HepG2 (cell line): ENCODE data around the gene NLRC3. TPM values are rescaled to one million over a fixed set of nuclear protein-coding genes. Genes with fewer than 3 reads are reported as not detected.

Experiments
- ATAC-seq: fragments of 200-7000 bp; cut with Tn5 transposase; 3 replicates; pipeline ENCODE4 v1.9.1; 2020; ENCODE audit warnings: mild to moderate bottlenecking, moderate library complexity
- BruUV-seq: library from RNA; stranded (reverse); fragments of 400-500 nt; replicated peaks from 2 replicates; lab custom pipeline; 2021; lab: Mats Ljungman, UMichigan
- CTCF ChIA-PET: fragments of 300-600 bp; formaldehyde crosslinking; extraction: SDS; loops from one replicate; lab custom pipeline; 2021; ENCODE audit warnings: low total read pairs, inconsistent platforms, low intra/inter-chr PET ratio; lab: Yijun Ruan, JAX
- POLR2A ChIA-PET: fragments of 350-600 bp; sonication (Branson Sonifier 250); formaldehyde crosslinking; loops from one replicate; lab custom pipeline; 2020; ENCODE audit warnings: antibody characterized with exemption, inconsistent platforms; lab: Yijun Ruan, JAX
- DNase-seq: peaks from one replicate; pipeline ENCODE4 v3.0.0-alpha.2; 2015; ENCODE audit warnings: low spot score
- FAIRE-seq: peaks from 3 replicates; lab custom pipeline; 2011; peaks lifted over from hg19 to GRCh38; lab: Jason Lieb, UNC
- H2AFZ ChIP-seq: one replicate; pipeline ENCODE4 v1.6.1; 2011; ENCODE audit warnings: low read length, inconsistent platforms
- H3K27ac ChIP-seq: fragments of 300-600 bp; 3 replicates; pipeline ENCODE4 v1.8.0; 2011; ENCODE audit warnings: mixed run types, mild to moderate bottlenecking, mixed read lengths, low read length, inconsistent platforms; ENCODE audit not compliant: insufficient read depth; ENCODE audit errors: extremely low read length
- H3K27me3 ChIP-seq, 2 experiments: fragments of 200-600 bp in 1 of 2; 2 replicates in 1 of 2; 3 replicates in 1 of 2; pipeline versions ENCODE4 v1.6.0 to v1.8.0; 2011; ENCODE audit warnings: low read length in 2 of 2, mild to moderate bottlenecking in 2 of 2, moderate library complexity in 2 of 2, inconsistent platforms in 1 of 2; ENCODE audit not compliant: insufficient read depth in 2 of 2, control insufficient read depth in 1 of 2
- H3K36me3 ChIP-seq, 2 experiments: fragments of 200-600 bp in 1 of 2; replicated peaks in 1 of 2; 2 replicates in 1 of 2; 3 replicates in 1 of 2; pipeline versions ENCODE4 v1.5.1 to v1.8.0; 2011; ENCODE audit warnings: low read length in 2 of 2, inconsistent platforms in 1 of 2; ENCODE audit not compliant: insufficient read depth in 2 of 2, control insufficient read depth in 1 of 2
- H3K4me1 ChIP-seq: 2 replicates; pipeline ENCODE4 v1.5.1; 2012; ENCODE audit warnings: low read length, inconsistent platforms; ENCODE audit not compliant: insufficient read depth
- H3K4me2 ChIP-seq: 2 replicates; pipeline ENCODE4 v1.6.0; 2011; ENCODE audit warnings: low read depth, low read length, inconsistent platforms
- H3K4me3 ChIP-seq, 3 experiments: fragments of 200-600 bp in 1 of 3; sonication (generic), shearing (Covaris generic) in 1 of 3; replicated peaks in 1 of 3; 2 replicates each; pipeline ENCODE4 v1.5.1; 2011 to 2016; ENCODE audit warnings: low read length in 3 of 3, inconsistent platforms in 2 of 3, low read depth in 2 of 3, mild to moderate bottlenecking in 2 of 3, control low read depth in 1 of 3, mixed read lengths in 1 of 3; ENCODE audit not compliant: insufficient read depth in 1 of 3
- H3K79me2 ChIP-seq: one replicate; pipeline ENCODE4 v1.6.1; 2011; ENCODE audit warnings: low read length, inconsistent platforms; ENCODE audit not compliant: insufficient read depth
- H3K9ac ChIP-seq: 2 replicates; pipeline ENCODE4 v1.6.0; 2011; ENCODE audit warnings: mild to moderate bottlenecking, low read depth, low read length, inconsistent platforms; ENCODE audit not compliant: insufficient read depth
- H3K9me3 ChIP-seq: 2 replicates; pipeline ENCODE4 v1.5.1; 2012; ENCODE audit warnings: mild to moderate bottlenecking, low read length
- H4K20me1 ChIP-seq: 2 replicates; pipeline ENCODE4 v1.6.0; 2011; ENCODE audit warnings: inconsistent platforms, mild to moderate bottlenecking, low read length, moderate library complexity; ENCODE audit not compliant: insufficient read depth
- DNMT3B ChIP-seq: conservative IDR thresholded peaks from 2 replicates; pipeline ENCODE4 v1.6.1; 2016; ENCODE audit warnings: missing biosample characterization, control low read depth
- ETV6 ChIP-seq: sonication (generic); formaldehyde crosslinking; conservative IDR thresholded peaks from 2 replicates; pipeline ENCODE4 v1.4.0; 2020; ENCODE audit warnings: missing genetic modification reagents
- FOXA1 ChIP-seq, 2 experiments: fragments of 450-650 bp in 1 of 2; sonication (generic) in 1 of 2; formaldehyde crosslinking in 1 of 2; IDR thresholded peaks; 2 replicates each; pipeline versions ENCODE4 v1.4.0 to v1.6.1; 2016 to 2020; ENCODE audit warnings: missing genetic modification reagents in 1 of 2
- HNRNPLL ChIP-seq: fragments of 200-400 bp; formaldehyde crosslinking; IDR thresholded peaks from 2 replicates; pipeline ENCODE4 v1.6.1; 2017; ENCODE audit warnings: mild to moderate bottlenecking, low read depth, low read length; ENCODE audit not compliant: poor library complexity, severe bottlenecking
- ISX ChIP-seq: sonication (generic); formaldehyde crosslinking; conservative IDR thresholded peaks from 2 replicates; pipeline ENCODE4 v1.5.0; 2020; ENCODE audit warnings: missing genetic modification reagents
- KDM2A ChIP-seq: sonication (generic); formaldehyde crosslinking; IDR thresholded peaks from 2 replicates; pipeline ENCODE4 v1.4.0; 2020; ENCODE audit warnings: low read depth, missing genetic modification reagents, borderline replicate concordance
- KDM6A ChIP-seq: IDR thresholded peaks from 2 replicates; pipeline ENCODE4 v1.6.1; 2016; ENCODE audit warnings: low read depth
- MEIS1 ChIP-seq: sonication (generic); formaldehyde crosslinking; IDR thresholded peaks from 2 replicates; pipeline ENCODE4 v1.9.0; 2021; ENCODE audit warnings: mild to moderate bottlenecking, missing genetic modification reagents, moderate library complexity, borderline replicate concordance
- NAIF1 ChIP-seq: sonication (generic); formaldehyde crosslinking; IDR thresholded peaks from 2 replicates; pipeline ENCODE4 v1.5.0; 2020; ENCODE audit warnings: mild to moderate bottlenecking, missing genetic modification reagents, borderline replicate concordance
- NFIC ChIP-seq: IDR thresholded peaks from 2 replicates; pipeline ENCODE4 v1.6.1; 2012; ENCODE audit warnings: mild to moderate bottlenecking, low read length, inconsistent platforms
- RBFOX2 ChIP-seq: fragments of 200-400 bp; formaldehyde crosslinking; IDR thresholded peaks from 2 replicates; pipeline ENCODE4 v1.6.1; 2017; ENCODE audit warnings: low read depth, mild to moderate bottlenecking, low read length
- SCMH1 ChIP-seq: sonication (generic); formaldehyde crosslinking; IDR thresholded peaks from 2 replicates; pipeline ENCODE4 v1.9.0; 2021; ENCODE audit warnings: missing genetic modification reagents, mild to moderate bottlenecking, borderline replicate concordance
- SRSF1 ChIP-seq: fragments of 200-400 bp; formaldehyde crosslinking; optimal IDR thresholded peaks from 2 replicates; pipeline ENCODE3; 2017; ENCODE audit warnings: mild to moderate bottlenecking, low read depth, low read length, moderate library complexity
- THYN1 ChIP-seq: sonication (generic); formaldehyde crosslinking; IDR thresholded peaks from 2 replicates; pipeline ENCODE4 v1.8.1; 2023; ENCODE audit warnings: low read depth, mild to moderate bottlenecking, moderate library complexity, missing genetic modification reagents, borderline replicate concordance
- TRIM24 ChIP-seq: sonication (generic); formaldehyde crosslinking; IDR thresholded peaks from 2 replicates; pipeline ENCODE4 v1.8.0; 2022; ENCODE audit warnings: mild to moderate bottlenecking, missing genetic modification reagents
- ZNF580 ChIP-seq: IDR thresholded peaks from 2 replicates; pipeline ENCODE4 v1.6.1; 2016; ENCODE audit warnings: low read depth, borderline replicate concordance
- WGBS: methylation state at CpG from one replicate; pipeline ENCODE4 v1.1.6; 2017; ENCODE audit warnings: low lambda C conversion rate; 5-methylcytosine and 5-hydroxymethylcytosine counted together
- in situ Hi-C: cut with HindIII; loops from 2 replicates; pipeline ENCODE4 v1.10.0; 2017; ENCODE audit warnings: low pct_unique_long_range_greater_than_20kb; ENCODE audit not compliant: extremely low pct_ligation_motif_present
- intact Hi-C: fragments of 100-400 bp; cut with micrococcal nuclease; formaldehyde crosslinking; loops from one replicate; pipeline ENCODE4 v1.10.0; 2022; ENCODE audit not compliant: unreplicated experiment
- polyA plus RNA-seq, 8 experiments: library from polyadenylated mRNA; depleted of rRNA in 3 of 8; stranded (reverse) in 7 of 8; unstranded in 1 of 8; fragments of >200 nt; fragmentation: Illumina TruSeq in 4 of 8; extraction: Trizol in 4 of 8; gene quantifications; 2 replicates each; pipeline versions ENCODE4 v1.2.1 to v1.2.3, GENCODE V29; 2011 to 2016; ENCODE audit warnings: low read depth in 4 of 8, missing spikeins in 1 of 8, mixed read lengths in 1 of 8; ENCODE audit not compliant: insufficient read depth in 1 of 8
- total RNA-seq, 5 experiments: library from RNA; depleted of rRNA; stranded (reverse); fragments of >200 nt; fragmentation: Illumina TruSeq; extraction: Trizol; gene quantifications; 2 replicates each; pipeline ENCODE4 v1.2.3, GENCODE V29; 2016; ENCODE audit warnings: low read depth in 1 of 5
- TF ChIP-seq, protein P1 (sequence below): sonication (generic); formaldehyde crosslinking; IDR thresholded peaks from 2 replicates; pipeline ENCODE4 v1.5.0; 2020; ENCODE audit warnings: missing genetic modification reagents

Gene NLRC3
- total and polyA plus RNA-seq, 2 of the 13 experiments (the other 11 are each of a cell fraction or from before 2014, with no cell fraction given) = not detected

DNA sequence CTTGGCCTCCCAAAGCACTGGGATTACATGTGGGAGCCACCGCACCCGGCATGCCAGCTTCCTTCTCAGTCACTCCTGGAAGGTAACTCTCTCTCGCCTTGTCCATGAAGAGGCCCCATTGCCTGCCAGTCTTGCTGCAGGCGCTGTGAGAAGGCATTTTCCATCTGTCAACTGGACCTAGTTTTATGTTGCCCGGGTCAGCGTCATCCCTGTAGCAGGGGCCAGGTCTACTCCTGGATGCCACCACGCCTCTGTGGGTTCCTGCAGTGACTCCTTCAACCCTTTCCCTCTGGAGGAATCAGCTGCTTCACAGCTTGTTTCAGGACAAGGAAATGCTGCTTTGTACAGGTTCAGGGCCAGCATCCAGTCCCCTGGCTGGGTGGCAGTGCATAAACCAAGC is 2.6 kb upstream of the NLRC3 start:
- Histone ChIP-seq H3K4me1 (0 out of 2 replicates have a peak, but pooled peaks cover 9% of the 10 kb centered on the region), H2AFZ (no peak overlapping the region), H3K9ac (no peak overlapping the region), H3K36me3 (peaks cover 2 to 4% of the 10 kb centered on the region in 2 experiments; a peak in 1 of 5 replicates), H3K79me2 (no peaks in the 10 kb centered on the region), H3K4me3 (no peak overlapping the region), H4K20me1 (no peaks in the 10 kb centered on the region), H3K9me3 (no peaks in the 10 kb centered on the region), H3K27ac (no peak overlapping the region), H3K4me2 (no peak overlapping the region), H3K27me3 (peaks cover 3 to 8% of the 10 kb centered on the region in 2 experiments; a peak in 4 of 5 replicates)
- FAIRE-seq (no peak), ATAC-seq (no peak), DNase-seq (no peak)
- no peak for TF ChIP-seq ETV6 (CRISPR knock-in tag)
- TF ChIP-seq NFIC = no peak
- TF ChIP-seq ISX (CRISPR knock-in tag) = no peak
- no peak for TF ChIP-seq NAIF1 (CRISPR knock-in tag)
- TF ChIP-seq KDM2A (CRISPR knock-in tag) = no peak
- TF ChIP-seq KDM6A (CRISPR knock-in tag) = no peak
- TF ChIP-seq THYN1 = no peak
- 68% methylated on average over 7 of the region's 7 CpGs for WGBS
- intact Hi-C loops = no loop called here
- BruUV-seq = no TSS peak
- ChIA-PET POLR2A (no interaction called here), CTCF (no interaction called here)
- in situ Hi-C loops = no loop called here

DNA sequence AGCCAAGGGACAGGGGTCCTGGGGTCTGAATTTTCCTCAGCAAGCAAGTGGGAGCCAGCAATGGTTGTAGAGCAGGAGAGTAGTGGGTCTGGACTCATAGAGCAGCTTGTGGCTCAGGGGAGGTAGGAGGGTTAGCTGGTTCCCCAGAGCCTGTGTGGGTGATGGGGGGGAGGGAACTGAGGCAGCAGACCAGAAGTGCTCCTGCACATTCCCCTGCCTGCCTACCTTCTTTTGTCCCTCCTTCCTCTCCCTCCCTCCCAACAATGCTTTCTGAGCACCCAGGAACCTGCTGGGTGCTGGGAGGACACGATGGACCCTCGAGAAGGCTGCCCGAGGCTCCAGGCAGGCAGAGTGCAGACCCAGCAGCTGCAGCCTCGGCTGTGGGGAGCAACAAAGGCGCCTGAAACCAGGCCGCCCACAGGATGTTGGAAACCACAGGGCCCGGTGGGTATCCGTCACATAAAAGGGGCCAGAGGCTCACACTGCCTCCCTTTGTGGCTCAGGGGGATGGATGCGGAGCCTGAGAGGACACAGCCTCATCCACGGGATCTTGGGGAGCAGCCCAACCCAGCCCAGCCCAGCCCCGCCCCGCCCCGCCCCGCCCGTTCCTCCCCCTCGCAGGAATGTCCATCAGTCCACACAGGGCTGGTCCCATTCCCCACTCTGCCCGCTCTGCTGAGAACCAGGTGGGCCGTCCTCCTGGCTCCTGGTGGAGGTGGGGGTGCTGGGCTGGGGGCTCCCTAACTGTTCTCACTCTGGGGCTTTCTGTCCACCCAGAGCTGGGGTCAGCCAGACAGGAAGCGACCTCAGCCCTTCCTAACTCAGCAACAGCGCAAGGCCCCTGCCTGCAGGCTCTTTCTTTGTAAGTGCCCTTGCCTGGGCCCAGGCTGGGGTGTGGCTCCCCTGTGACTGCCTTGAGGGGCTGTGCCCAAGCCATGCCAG is 1.7 kb upstream of the NLRC3 start:
- Histone ChIP-seq H3K9me3 (no peaks in the 10 kb centered on the region), H3K27me3 (peaks cover 3 to 8% of the 10 kb centered on the region in 2 experiments; a peak in 4 of 5 replicates), H3K4me3 (no peak overlapping the region; a peak in 1 of 6 replicates), H3K4me2 (peak overlapping the region; percentile 18; the same call in 1 of the 2 replicates), H3K36me3 (peaks cover 0 to 2% of the 10 kb centered on the region in 2 experiments; a peak in 1 of 5 replicates), H3K9ac (no peak overlapping the region), H4K20me1 (no peaks in the 10 kb centered on the region), H3K79me2 (no peaks in the 10 kb centered on the region), H3K4me1 (0 out of 2 replicates have a peak, but pooled peaks cover 15% of the 10 kb centered on the region), H3K27ac (no peak overlapping the region), H2AFZ (no peak overlapping the region)
- FAIRE-seq (no peak), DNase-seq (no peak), ATAC-seq (peak; percentile 17; the same call in 2 of the 3 replicates)
- 22% methylated on average over 3 of the region's 20 CpGs for WGBS
- in situ Hi-C loops (no loop called here), intact Hi-C loops (no loop called here)
- CTCF ChIA-PET = no interaction called here
- POLR2A ChIA-PET = no interaction called here
- no TSS peak for BruUV-seq
- TF ChIP-seq FOXA1 (IDR thresholded peaks at IDR 0.05) = no peak
- TF ChIP-seq FOXA1 (CRISPR knock-in tag; IDR thresholded peaks at IDR 0.05) = no peak
- no peak for TF ChIP-seq TRIM24 (CRISPR knock-in tag)
- TF ChIP-seq SCMH1 = no peak
- TF ChIP-seq DNMT3B (CRISPR knock-in tag) = no peak
- no peak for TF ChIP-seq ZNF580
- no peak for TF ChIP-seq RBFOX2
- TF ChIP-seq, protein P1, sequence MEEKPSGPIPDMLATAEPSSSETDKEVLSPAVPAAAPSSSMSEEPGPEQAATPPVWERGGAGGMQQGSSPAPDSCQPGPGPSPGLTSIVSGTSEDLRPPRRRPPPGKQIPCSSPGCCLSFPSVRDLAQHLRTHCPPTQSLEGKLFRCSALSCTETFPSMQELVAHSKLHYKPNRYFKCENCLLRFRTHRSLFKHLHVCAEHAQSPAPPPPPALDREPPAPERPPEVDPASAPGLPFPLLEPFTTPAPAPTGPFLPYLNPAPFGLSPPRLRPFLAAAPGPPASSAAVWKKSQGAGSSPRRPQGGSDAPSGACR (CRISPR knock-in tag) = no peak
- TF ChIP-seq HNRNPLL = no peak
- no peak for TF ChIP-seq MEIS1
- no peak for TF ChIP-seq SRSF1
